Stomach (tissue), 9 donors: Measurements from ENCODE around the gene OGG1. TPM values are rescaled to one million over a fixed set of nuclear protein-coding genes. Genes with fewer than 3 reads are reported as not detected.
A peak's percentile ranks its signal among the peaks of the same experiment; 100 is the strongest.

Experiments used
- DNase-seq, 2 donors: peaks; one replicate each; pipeline versions ENCODE4 v3.0.0 to v3.0.0-alpha.2; 2013 to 2019
- H3K27ac ChIP-seq, 5 donors: fragments of 200-600 bp in 4 of 5; sonication (generic) in 4 of 5; one replicate each; pipeline ENCODE4 v1.5.1; 2013 to 2019; ENCODE audit warnings: mild to moderate bottlenecking in 1 of 5, moderate library complexity in 1 of 5
- H3K27me3 ChIP-seq, 3 donors: fragments of 200-600 bp; sonication (generic); one replicate each; pipeline ENCODE4 v1.5.1; 2017 to 2019; ENCODE audit warnings: mixed run types in 1 of 3
- H3K36me3 ChIP-seq, 4 donors: fragments of 200-600 bp; sonication (generic); 1 replicate in 3 of 4; 2 replicates in 1 of 4; pipeline ENCODE4 v1.5.1; 2016 to 2019
- H3K4me1 ChIP-seq, 4 donors: fragments of 200-600 bp; sonication (generic); one replicate each; pipeline ENCODE4 v1.5.1; 2016 to 2019
- H3K4me3 ChIP-seq, 4 donors: fragments of 200-600 bp; sonication (generic) in 3 of 4; one replicate each; pipeline ENCODE4 v1.5.1; 2016 to 2019; ENCODE audit warnings: mild to moderate bottlenecking in 1 of 4
- H3K9me3 ChIP-seq, 4 donors: fragments of 200-600 bp; sonication (generic); one replicate each; pipeline ENCODE4 v1.5.1; 2016 to 2019
- EP300 ChIP-seq: sonication (generic); formaldehyde crosslinking; IDR thresholded peaks from one replicate; pipeline ENCODE4 v1.6.1; 2017; ENCODE audit warnings: antibody characterized with exemption
- POLR2A ChIP-seq, 4 donors: fragments of 450-650 bp; IDR thresholded peaks; one replicate each; pipeline ENCODE4 v1.6.1; 2016; ENCODE audit warnings: antibody characterized with exemption in 4 of 4, control low read depth in 2 of 4, mild to moderate bottlenecking in 1 of 4, moderate library complexity in 1 of 4
- POLR2AphosphoS5 ChIP-seq, 3 donors: sonication (generic); formaldehyde crosslinking; IDR thresholded peaks; one replicate each; pipeline ENCODE4 v1.6.1; 2016; ENCODE audit warnings: antibody characterized with exemption in 3 of 3
- WGBS, 5 donors: extraction: QIAGEN DNeasy Blood & Tissue Kit in 3 of 5; methylation state at CpG; one replicate each; pipeline versions ENCODE4 v1.1.5 to v1.1.7; 2013 to 2018; 5-methylcytosine and 5-hydroxymethylcytosine counted together
- intact Hi-C: fragments of 100-400 bp; cut with DNase I; formaldehyde crosslinking; loops from one replicate; pipeline ENCODE4 v1.15.1; 2023; ENCODE audit warnings: low total_unique reads
- polyA plus RNA-seq, 3 donors: library from polyadenylated mRNA; stranded (reverse); fragments of 200-250 nt; gene quantifications; one replicate each; pipeline ENCODE4 v1.2.3, GENCODE V29; 2013
- total RNA-seq, 5 donors: library from RNA; depleted of rRNA; stranded (reverse); fragments of >200 nt; gene quantifications; one replicate each; pipeline versions ENCODE4 v1.1.0 to v1.2.3, GENCODE V29; 2014 to 2016
- TF ChIP-seq, protein P1 (sequence below), 7 experiments: fragments of 450-650 bp in 4 of 7; fragments of 200-600 bp in 3 of 7; sonication (generic) in 3 of 7; IDR thresholded peaks; one replicate each; pipeline ENCODE4 v1.5.1; 2016 to 2019; ENCODE audit warnings: antibody characterized with exemption in 7 of 7, control low read depth in 2 of 7, mild to moderate bottlenecking in 1 of 7
- donor health status: healthy with polysubstance abuse.
- donor health status: Bipolar disorder and iron deficiency.
- donor health status: healthy.

Gene OGG1
- total and polyA plus RNA-seq, 8 donors = 7.6 to 54.5 (median 17.5) TPM

DNA sequence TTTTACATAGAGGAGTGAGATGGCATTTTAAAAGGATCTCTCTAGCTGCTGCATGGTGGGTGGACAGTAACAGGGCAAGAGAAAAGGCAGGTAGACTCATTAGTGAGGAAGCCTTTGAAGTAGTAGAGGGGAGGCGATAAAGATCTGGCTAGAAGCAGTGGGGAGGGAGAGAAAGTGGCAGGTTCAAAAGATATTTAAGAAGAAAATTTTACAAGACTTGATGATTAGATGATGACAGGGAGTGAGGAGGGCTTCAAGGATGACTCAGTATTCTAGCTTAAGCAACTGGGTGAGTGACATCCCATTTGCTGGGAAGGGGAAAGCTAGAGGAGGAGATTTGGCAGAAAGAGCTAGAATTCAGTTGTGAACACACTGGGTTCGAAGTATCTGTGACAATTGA is 22.0 kb upstream of the OGG1 start:
- Histone ChIP-seq H3K27ac (no peak overlapping the region), H3K4me3 (no peak overlapping the region), H3K4me1 (peaks cover 10 to 17% (median 14%) of the 10 kb centered on the region in 4 donors), H3K27me3 (no peaks in the 10 kb centered on the region), H3K9me3 (no peaks in the 10 kb centered on the region), H3K36me3 (no peaks in the 10 kb centered on the region)
- DNase-seq = no peak
- intact Hi-C loops = no loop called here
- 89 to 93% (median 92%) methylated on average over 2 of the region's 2 CpGs for WGBS, 5 donors
- TF ChIP-seq, protein P1, sequence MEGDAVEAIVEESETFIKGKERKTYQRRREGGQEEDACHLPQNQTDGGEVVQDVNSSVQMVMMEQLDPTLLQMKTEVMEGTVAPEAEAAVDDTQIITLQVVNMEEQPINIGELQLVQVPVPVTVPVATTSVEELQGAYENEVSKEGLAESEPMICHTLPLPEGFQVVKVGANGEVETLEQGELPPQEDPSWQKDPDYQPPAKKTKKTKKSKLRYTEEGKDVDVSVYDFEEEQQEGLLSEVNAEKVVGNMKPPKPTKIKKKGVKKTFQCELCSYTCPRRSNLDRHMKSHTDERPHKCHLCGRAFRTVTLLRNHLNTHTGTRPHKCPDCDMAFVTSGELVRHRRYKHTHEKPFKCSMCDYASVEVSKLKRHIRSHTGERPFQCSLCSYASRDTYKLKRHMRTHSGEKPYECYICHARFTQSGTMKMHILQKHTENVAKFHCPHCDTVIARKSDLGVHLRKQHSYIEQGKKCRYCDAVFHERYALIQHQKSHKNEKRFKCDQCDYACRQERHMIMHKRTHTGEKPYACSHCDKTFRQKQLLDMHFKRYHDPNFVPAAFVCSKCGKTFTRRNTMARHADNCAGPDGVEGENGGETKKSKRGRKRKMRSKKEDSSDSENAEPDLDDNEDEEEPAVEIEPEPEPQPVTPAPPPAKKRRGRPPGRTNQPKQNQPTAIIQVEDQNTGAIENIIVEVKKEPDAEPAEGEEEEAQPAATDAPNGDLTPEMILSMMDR (IDR thresholded peaks at IDR 0.05) = no peak
- TF ChIP-seq POLR2A (IDR thresholded peaks at IDR 0.05) (no peak), EP300 (no peak), POLR2AphosphoS5 (IDR thresholded peaks at IDR 0.05) (no peak)

DNA sequence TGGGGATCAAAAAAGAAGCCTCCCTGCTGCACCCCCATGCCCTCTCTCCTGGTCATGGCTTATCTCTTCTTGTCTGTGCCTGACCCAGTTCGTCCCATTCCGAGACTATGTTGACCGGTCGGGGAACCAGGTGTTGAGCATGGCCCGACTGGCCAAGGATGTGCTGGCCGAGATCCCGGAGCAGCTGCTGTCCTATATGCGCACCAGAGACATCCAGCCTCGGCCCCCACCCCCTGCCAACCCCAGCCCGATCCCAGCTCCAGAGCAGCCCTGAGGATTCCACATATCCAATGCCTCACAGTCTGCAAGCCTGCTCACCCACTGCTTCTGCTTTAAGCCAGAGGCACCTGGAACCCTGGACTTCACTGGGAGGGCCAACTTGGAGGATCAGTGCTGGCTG is 20.3 kb upstream of the OGG1 start:
- Histone ChIP-seq H3K4me3 (no peak overlapping the region), H3K27me3 (no peaks in the 10 kb centered on the region), H3K36me3 (peaks cover 4 to 9% (median 5%) of the 10 kb centered on the region in 4 donors), H3K4me1 (peaks cover 20 to 34% (median 28%) of the 10 kb centered on the region in 4 donors), H3K27ac (no peak overlapping the region), H3K9me3 (no peaks in the 10 kb centered on the region)
- DNase-seq = no peak
- WGBS, 5 donors = 83 to 89% (median 87%) methylated on average over 9 to 10 of the region's 10 CpGs
- intact Hi-C loops = no loop called here
- TF ChIP-seq, protein P1 (IDR thresholded peaks at IDR 0.05) = no peak
- no peak for TF ChIP-seq POLR2A (IDR thresholded peaks at IDR 0.05)

DNA sequence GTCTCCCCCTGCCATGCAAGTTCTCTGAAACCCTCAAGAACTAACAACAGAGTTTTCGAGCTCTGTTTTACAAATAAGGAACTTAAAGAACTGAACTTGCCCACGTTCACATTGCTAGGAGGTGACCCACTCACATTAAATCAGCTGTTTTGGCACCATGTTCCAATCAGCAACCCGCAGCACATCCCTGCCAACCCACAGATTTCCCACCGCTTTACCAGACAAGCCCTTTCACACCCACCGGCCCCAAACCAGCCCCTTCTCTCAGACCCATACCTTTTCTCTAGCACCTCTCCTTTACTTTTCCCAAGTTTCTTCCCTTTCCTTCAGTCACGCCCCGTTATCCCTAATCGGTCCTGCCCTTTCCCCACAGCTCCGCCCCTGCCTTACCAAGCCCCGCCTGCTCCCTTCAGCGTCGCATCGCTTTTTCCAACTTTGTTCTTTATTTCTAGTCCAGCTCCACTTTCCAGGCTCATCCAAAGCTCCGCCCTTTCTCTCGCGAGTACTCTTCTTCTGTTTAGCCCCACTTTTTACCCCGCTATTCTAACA is 19.0 kb upstream of the OGG1 start:
- intact Hi-C loops = no loop called here
- Histone ChIP-seq H3K27me3 (no peaks in the 10 kb centered on the region), H3K36me3 (peaks cover 11 to 22% (median 18%) of the 10 kb centered on the region in 4 donors), H3K27ac (peak overlapping the region; percentile 88 to 98 (median 97)), H3K4me3 (peak overlapping the region; percentile 98 to 100 (median 100)), H3K4me1 (peaks cover 20 to 47% (median 34%) of the 10 kb centered on the region in 4 donors), H3K9me3 (no peaks in the 10 kb centered on the region)
- 0 to 2% (median 1%) methylated on average over 16 to 17 of the region's 17 CpGs for WGBS, 5 donors
- DNase-seq = no peak
- TF ChIP-seq, protein P1 (IDR thresholded peaks at IDR 0.05) = peak in 2 of 7 experiments; percentile 11 to 19
- TF ChIP-seq POLR2AphosphoS5 (IDR thresholded peaks at IDR 0.05) (no peak), POLR2A (IDR thresholded peaks at IDR 0.05) (no peak), EP300 (no peak)

DNA sequence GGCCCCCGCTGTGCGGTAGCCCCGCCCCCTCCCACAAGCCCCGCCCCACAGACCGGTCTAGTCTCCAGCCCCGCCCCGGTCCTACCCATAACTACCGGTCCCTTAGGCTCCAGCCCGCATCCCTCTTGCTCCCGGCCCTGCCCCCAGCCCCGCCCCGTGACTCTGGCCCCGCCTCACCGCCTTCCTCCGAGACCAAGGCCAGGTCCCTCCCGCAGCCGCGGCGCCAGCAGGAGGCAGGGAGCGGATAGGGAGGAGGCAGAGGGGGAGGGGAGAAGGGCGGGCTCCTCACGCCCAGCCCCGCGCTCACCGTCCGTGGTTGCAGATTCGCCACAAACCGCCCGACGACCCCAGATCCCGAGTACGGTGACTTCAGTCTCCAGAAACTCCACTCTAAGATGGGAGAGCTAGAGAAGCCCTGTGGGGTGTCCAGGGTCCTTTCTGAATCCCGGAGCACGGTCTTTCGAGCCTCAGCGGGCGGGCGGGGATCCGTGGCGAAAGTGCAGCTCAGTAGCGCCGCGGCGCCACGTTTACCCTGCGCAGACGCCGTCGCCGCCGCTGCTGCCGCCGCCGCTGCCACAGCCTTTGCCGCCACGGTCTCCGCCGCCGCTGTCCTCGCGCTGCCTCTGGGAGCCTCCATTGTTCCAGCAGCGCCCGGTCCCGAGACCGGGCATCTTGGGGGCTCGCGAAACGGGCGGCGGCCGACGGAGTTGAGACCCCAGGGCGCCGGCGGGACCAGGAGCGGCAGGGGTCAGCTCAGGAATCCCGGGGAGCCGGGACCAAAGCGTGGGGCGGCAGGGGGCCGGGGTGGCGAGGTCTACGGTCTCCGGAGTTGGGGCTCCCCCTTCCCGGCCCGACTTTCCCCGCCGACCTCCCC is 18.3 kb upstream of the OGG1 start, which contains the start of gene BRPF1:
Gene BRPF1, plus strand, starts transcription at position 530 of the 874 bp plus-strand sequence. CDS start 2,406 bp downstream, outside the sequence.
- no peak for TF ChIP-seq POLR2A (IDR thresholded peaks at IDR 0.05)
- peak; percentile 54 to 87 (median 64) for TF ChIP-seq POLR2AphosphoS5 (IDR thresholded peaks at IDR 0.05)
- DNase-seq = peak; percentile 100
- intact Hi-C loops = no loop called here
- 0 to 2% (median 1%) methylated on average over 29 to 88 of the region's 88 CpGs for WGBS, 5 donors
- no peaks in the 10 kb centered on the region for H3K9me3 ChIP-seq
- H3K4me3 ChIP-seq = peak within 1 kb of the TSS; percentile 98 to 100 (median 100)
- H3K27ac ChIP-seq = peak within 1 kb of the TSS; percentile 96 to 98 (median 97)
- no peaks in the 10 kb centered on the region for H3K27me3 ChIP-seq
- peaks cover 22 to 52% (median 37%) of the 10 kb centered on the region in 4 donors for H3K4me1 ChIP-seq
- H3K36me3 ChIP-seq = peaks cover 15 to 29% (median 25%) of the 10 kb centered on the region in 4 donors
